ENCODE results near the gene PTPRN2.
"Not testable (repeated sequence)": the region's sequence is repeated elsewhere in the genome, so short reads cannot be mapped to it uniquely, and the experiment has no call there.

The PTPRN2 gene

GRCh38 chr7:158229945-158230344 is 357.7 kb downstream of the PTPRN2 start:
- DNase-seq (ENCODE audit: low read depth in 2 of 2): no peak

- DNase-seq (ENCODE audit: low read depth in 2 of 2): no peak
These were observed 358.6 kb downstream of the PTPRN2 start for GRCh38 chr7:158228986-158229385.

GRCh38 chr7:158228131-158228530 is 359.5 kb downstream of the PTPRN2 start:
- DNase-seq (ENCODE audit: low read depth in 2 of 2): no peak

- DNase-seq (ENCODE audit: low read depth in 2 of 2): no peak
These were observed 360.2 kb downstream of the PTPRN2 start for GRCh38 chr7:158227258-158227984.

GRCh38 chr7:158216198-158216597 is 371.4 kb downstream of the PTPRN2 start:
- DNase-seq (ENCODE audit: low read depth in 2 of 2): no peak

- no peak for DNase-seq (ENCODE audit: low read depth in 2 of 2)
These were observed 378.2 kb downstream of the PTPRN2 start for GRCh38 chr7:158209435-158209834.

GRCh38 chr7:158206341-158206740 is 381.3 kb downstream of the PTPRN2 start:
- no peak for DNase-seq (ENCODE audit: low read depth in 2 of 2)

- no peak for DNase-seq (ENCODE audit: low read depth in 2 of 2)
These were observed 383.2 kb downstream of the PTPRN2 start for GRCh38 chr7:158204453-158204852.

GRCh38 chr7:158203948-158204347 is 383.7 kb downstream of the PTPRN2 start:
- DNase-seq (ENCODE audit: low read depth in 2 of 2): not testable (repeated sequence)

GRCh38 chr7:158194365-158194900 is 393.2 kb downstream of the PTPRN2 start:
- no peak for DNase-seq (ENCODE audit: low read depth in 2 of 2)

GRCh38 chr7:158193446-158193845 is 394.2 kb downstream of the PTPRN2 start:
- DNase-seq (ENCODE audit: low read depth in 2 of 2): no peak

GRCh38 chr7:158192956-158193355 is 394.7 kb downstream of the PTPRN2 start:
- DNase-seq (ENCODE audit: low read depth in 2 of 2): no peak

- no peak for DNase-seq (ENCODE audit: low read depth in 2 of 2)
These were observed 395.3 kb downstream of the PTPRN2 start for GRCh38 chr7:158192184-158192835.

GRCh38 chr7:158191671-158192070 is 396.0 kb downstream of the PTPRN2 start:
- DNase-seq (ENCODE audit: low read depth in 2 of 2): no peak

GRCh38 chr7:158190756-158191155 is 396.9 kb downstream of the PTPRN2 start:
- no peak for DNase-seq (ENCODE audit: low read depth in 2 of 2)

- no peak for DNase-seq (ENCODE audit: low read depth in 2 of 2)
These were observed 398.9 kb downstream of the PTPRN2 start for GRCh38 chr7:158188676-158189075.

- no peak for DNase-seq (ENCODE audit: low read depth in 2 of 2)
These were observed 400.0 kb downstream of the PTPRN2 start for GRCh38 chr7:158187694-158187994.

- DNase-seq (ENCODE audit: low read depth in 2 of 2): no peak
These were observed 400.5 kb downstream of the PTPRN2 start for GRCh38 chr7:158186864-158187693.

GRCh38 chr7:158186406-158186805 is 401.2 kb downstream of the PTPRN2 start:
- no peak for DNase-seq (ENCODE audit: low read depth in 2 of 2)

- DNase-seq (ENCODE audit: low read depth in 2 of 2): no peak
These were observed 402.0 kb downstream of the PTPRN2 start for GRCh38 chr7:158185653-158186052.

- no peak for DNase-seq (ENCODE audit: low read depth in 2 of 2)
These were observed 404.2 kb downstream of the PTPRN2 start for GRCh38 chr7:158183431-158183830.

- DNase-seq (ENCODE audit: low read depth in 2 of 2): no peak
These were observed 411.0 kb downstream of the PTPRN2 start for GRCh38 chr7:158176561-158177173.

All from stimulated activated CD8-positive, alpha-beta memory T cell treated with anti-CD3 and anti-CD28 coated beads, Interleukin-15, amount 100 ng/mL, for 48 hours (primary cell).